ENCODE results near the gene ANGPTL2.

ANGPTL2 gene

GRCh38 chr9:127162046-127162863, 39.8 kb upstream of the ANGPTL2 start:
- DNase-seq (ENCODE audit: low spot score): no peak
- in situ Hi-C loops (cut with MboI; ENCODE audit: low sequenced_read_pairs, unreplicated experiment): no loop called here

GRCh38 chr9:127161081-127161624, 38.7 kb upstream of the ANGPTL2 start:
- in situ Hi-C loops (cut with MboI; ENCODE audit: low sequenced_read_pairs, unreplicated experiment): no loop called here
- no peak for DNase-seq (ENCODE audit: low spot score)
- no peak for TF ChIP-seq CTCF (IDR thresholded peaks at IDR 0.05; ENCODE audit: borderline replicate concordance, control extremely low read depth, extremely low read depth, insufficient read depth, missing control alignments)

More at GRCh38 chr9:127162046-127162863, 39.8 kb upstream of the ANGPTL2 start:
- TF ChIP-seq CTCF (IDR thresholded peaks at IDR 0.05; ENCODE audit: borderline replicate concordance, control extremely low read depth, extremely low read depth, insufficient read depth, missing control alignments): no peak

- in situ Hi-C loops (cut with MboI; ENCODE audit: low sequenced_read_pairs, unreplicated experiment): no loop called here
- TF ChIP-seq CTCF (IDR thresholded peaks at IDR 0.05; ENCODE audit: borderline replicate concordance, control extremely low read depth, extremely low read depth, insufficient read depth, missing control alignments): no peak
- DNase-seq (ENCODE audit: low spot score): no peak
These were observed 37.6 kb upstream of the ANGPTL2 start for GRCh38 chr9:127159949-127160610.

- TF ChIP-seq CTCF (IDR thresholded peaks at IDR 0.05; ENCODE audit: borderline replicate concordance, control extremely low read depth, extremely low read depth, insufficient read depth, missing control alignments): no peak
- no peak for DNase-seq (ENCODE audit: low spot score)
- in situ Hi-C loops (cut with MboI; ENCODE audit: low sequenced_read_pairs, unreplicated experiment): no loop called here
These were observed 36.9 kb upstream of the ANGPTL2 start for GRCh38 chr9:127159325-127159801.

- TF ChIP-seq CTCF (IDR thresholded peaks at IDR 0.05; ENCODE audit: borderline replicate concordance, control extremely low read depth, extremely low read depth, insufficient read depth, missing control alignments): no peak
- DNase-seq (ENCODE audit: low spot score): no peak
- in situ Hi-C loops (cut with MboI; ENCODE audit: low sequenced_read_pairs, unreplicated experiment): no loop called here
These were observed 36.4 kb upstream of the ANGPTL2 start for GRCh38 chr9:127158786-127159324.

GRCh38 chr9:127155314-127155960, 33.0 kb upstream of the ANGPTL2 start:
- TF ChIP-seq CTCF (IDR thresholded peaks at IDR 0.05; ENCODE audit: borderline replicate concordance, control extremely low read depth, extremely low read depth, insufficient read depth, missing control alignments): no peak
- in situ Hi-C loops (cut with MboI; ENCODE audit: low sequenced_read_pairs, unreplicated experiment): no loop called here
- no peak for DNase-seq (ENCODE audit: low spot score)

Data from GM13976 (cell line).